Suprapubic skin (tissue), 4 donors: ENCODE measurements around the gene PLEKHA3.

Experiments
- CTCF ChIP-seq, 2 donors: fragments of 200-600 bp in 1 of 2; fragments of 450-650 bp in 1 of 2; sonication (generic) in 1 of 2; IDR thresholded peaks; one replicate each; pipeline ENCODE4 v1.5.1; 2016 to 2019; ENCODE audit warnings: antibody characterized with exemption in 2 of 2, mild to moderate bottlenecking in 1 of 2, moderate library complexity in 1 of 2
- POLR2A ChIP-seq, 2 donors: fragments of 450-650 bp; IDR thresholded peaks; one replicate each; pipeline ENCODE4 v1.6.1; 2017; ENCODE audit warnings: antibody characterized with exemption in 2 of 2, mild to moderate bottlenecking in 2 of 2, moderate library complexity in 2 of 2
- POLR2AphosphoS5 ChIP-seq, 3 donors: sonication (generic); formaldehyde crosslinking; IDR thresholded peaks; one replicate each; pipeline ENCODE4 v1.6.1; 2017; ENCODE audit warnings: antibody characterized with exemption in 3 of 3

GRCh38 chr2:178510384-178510783 lies 30.1 kb downstream of the PLEKHA3 start:
- TF ChIP-seq CTCF (IDR thresholded peaks at IDR 0.05): no peak
- TF ChIP-seq POLR2AphosphoS5 (IDR thresholded peaks at IDR 0.05): no peak
- no peak for TF ChIP-seq POLR2A (IDR thresholded peaks at IDR 0.05)
